Natural killer cell (primary cell): ENCODE results near the gene TRMT44. TPM values are rescaled to one million over a fixed set of nuclear protein-coding genes. Genes with fewer than 3 reads are reported as not detected.

Experiments used
- ATAC-seq, 3 donors: fragments of 150-1000 bp in 2 of 3; fragments of 200-7000 bp in 1 of 3; cut with Tn5 transposase; 1 replicate in 1 of 3; 2 replicates in 2 of 3; pipeline ENCODE4 v1.10.0; 2021; ENCODE audit warnings: mild to moderate bottlenecking in 2 of 3, moderate library complexity in 2 of 3
- DNase-seq, 2 donors: peaks; one replicate each; pipeline versions ENCODE4 v3.0.0 to v3.0.0-alpha.2; 2013 to 2021; ENCODE audit warnings: mixed read lengths in 1 of 2
- H3K27ac ChIP-seq: one replicate; pipeline ENCODE4 v1.5.1; 2013; ENCODE audit warnings: mild to moderate bottlenecking, low read length
- H3K27me3 ChIP-seq: one replicate; pipeline ENCODE4 v1.6.1; 2013; ENCODE audit warnings: low read length; ENCODE audit not compliant: control insufficient read depth, insufficient read depth
- H3K36me3 ChIP-seq: one replicate; pipeline ENCODE4 v1.6.1; 2013; ENCODE audit warnings: low read length; ENCODE audit not compliant: control insufficient read depth, insufficient read depth
- H3K4me1 ChIP-seq: one replicate; pipeline ENCODE4 v1.6.1; 2013; ENCODE audit warnings: low read length; ENCODE audit not compliant: control insufficient read depth, insufficient read depth
- H3K4me3 ChIP-seq: one replicate; pipeline ENCODE4 v1.5.1; 2013; ENCODE audit warnings: low read length
- H3K9me3 ChIP-seq: one replicate; pipeline ENCODE4 v1.6.1; 2013; ENCODE audit warnings: low read length; ENCODE audit not compliant: control insufficient read depth, insufficient read depth
- H3K27ac Mint-ChIP-seq, 2 donors: one replicate each; pipeline ENCODE4 v1.8.0; 2022; ENCODE audit warnings: mild to moderate bottlenecking in 2 of 2, mixed read lengths in 2 of 2, moderate library complexity in 1 of 2
- H3K27me3 Mint-ChIP-seq, 2 donors: one replicate each; pipeline ENCODE4 v1.8.0; 2022; ENCODE audit warnings: low read depth in 2 of 2, mixed read lengths in 2 of 2
- H3K36me3 Mint-ChIP-seq: one replicate; pipeline ENCODE4 v1.8.0; 2022; ENCODE audit warnings: mixed read lengths
- H3K4me1 Mint-ChIP-seq, 2 donors: one replicate each; pipeline ENCODE4 v1.8.0; 2022; ENCODE audit warnings: mixed read lengths in 2 of 2
- H3K4me3 Mint-ChIP-seq: one replicate; pipeline ENCODE4 v1.8.0; 2022; ENCODE audit warnings: mild to moderate bottlenecking, moderate library complexity, mixed read lengths
- H3K9me3 Mint-ChIP-seq, 2 donors: one replicate each; pipeline ENCODE4 v1.8.0; 2022; ENCODE audit warnings: mixed read lengths in 2 of 2
- WGBS: methylation state at CpG from one replicate; pipeline ENCODE4 v1.1.7; 2013; ENCODE audit warnings: missing lambda C conversion rate; ENCODE audit not compliant: insufficient coverage; 5-methylcytosine and 5-hydroxymethylcytosine counted together
- intact Hi-C: fragments of 100-400 bp; cut with micrococcal nuclease; formaldehyde crosslinking; loops from one replicate; pipeline ENCODE4 v1.14.2; 2022
- total RNA-seq, 4 donors: library from RNA; stranded (reverse); fragments of 120-200 nt in 1 of 4; gene quantifications; one replicate each; pipeline versions ENCODE4 v1.2.3 to v1.2.4, GENCODE V29; 2013 to 2022
- TF ChIP-seq, protein P1 (sequence below): fragments of 200-600 bp; IDR thresholded peaks from one replicate; pipeline ENCODE4 v1.8.0; 2022; ENCODE audit warnings: antibody characterized with exemption

The TRMT44 gene
- total RNA-seq, 3 donors from 2014 or later (not counting 1 experiment from before 2014, with no cell fraction given) = 24.4 to 37.5 (median 34.3) TPM

GRCh38 chr4:8470451-8471024, 30.0 kb downstream of the TRMT44 start:
- 97% methylated on average over 14 of the region's 14 CpGs for WGBS
- TF ChIP-seq, protein P1, sequence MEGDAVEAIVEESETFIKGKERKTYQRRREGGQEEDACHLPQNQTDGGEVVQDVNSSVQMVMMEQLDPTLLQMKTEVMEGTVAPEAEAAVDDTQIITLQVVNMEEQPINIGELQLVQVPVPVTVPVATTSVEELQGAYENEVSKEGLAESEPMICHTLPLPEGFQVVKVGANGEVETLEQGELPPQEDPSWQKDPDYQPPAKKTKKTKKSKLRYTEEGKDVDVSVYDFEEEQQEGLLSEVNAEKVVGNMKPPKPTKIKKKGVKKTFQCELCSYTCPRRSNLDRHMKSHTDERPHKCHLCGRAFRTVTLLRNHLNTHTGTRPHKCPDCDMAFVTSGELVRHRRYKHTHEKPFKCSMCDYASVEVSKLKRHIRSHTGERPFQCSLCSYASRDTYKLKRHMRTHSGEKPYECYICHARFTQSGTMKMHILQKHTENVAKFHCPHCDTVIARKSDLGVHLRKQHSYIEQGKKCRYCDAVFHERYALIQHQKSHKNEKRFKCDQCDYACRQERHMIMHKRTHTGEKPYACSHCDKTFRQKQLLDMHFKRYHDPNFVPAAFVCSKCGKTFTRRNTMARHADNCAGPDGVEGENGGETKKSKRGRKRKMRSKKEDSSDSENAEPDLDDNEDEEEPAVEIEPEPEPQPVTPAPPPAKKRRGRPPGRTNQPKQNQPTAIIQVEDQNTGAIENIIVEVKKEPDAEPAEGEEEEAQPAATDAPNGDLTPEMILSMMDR = no peak
- Mint-ChIP-seq H3K36me3 (no peaks in the 10 kb centered on the region), H3K4me1 (no peaks in the 10 kb centered on the region), H3K4me3 (no peak overlapping the region), H3K27me3 (no peaks in the 10 kb centered on the region), H3K27ac (no peak overlapping the region), H3K9me3 (no peaks in the 10 kb centered on the region)
- H3K4me1 ChIP-seq = no peaks in the 10 kb centered on the region
- no peaks in the 10 kb centered on the region for H3K27me3 ChIP-seq
- H3K9me3 ChIP-seq = no peaks in the 10 kb centered on the region
- no peak overlapping the region for H3K27ac ChIP-seq
- no peak overlapping the region for H3K4me3 ChIP-seq
- DNase-seq (no peak), ATAC-seq (no peak)
- intact Hi-C loops = no loop called here
- peaks cover 27% of the 10 kb centered on the region for H3K36me3 ChIP-seq

DNA sequence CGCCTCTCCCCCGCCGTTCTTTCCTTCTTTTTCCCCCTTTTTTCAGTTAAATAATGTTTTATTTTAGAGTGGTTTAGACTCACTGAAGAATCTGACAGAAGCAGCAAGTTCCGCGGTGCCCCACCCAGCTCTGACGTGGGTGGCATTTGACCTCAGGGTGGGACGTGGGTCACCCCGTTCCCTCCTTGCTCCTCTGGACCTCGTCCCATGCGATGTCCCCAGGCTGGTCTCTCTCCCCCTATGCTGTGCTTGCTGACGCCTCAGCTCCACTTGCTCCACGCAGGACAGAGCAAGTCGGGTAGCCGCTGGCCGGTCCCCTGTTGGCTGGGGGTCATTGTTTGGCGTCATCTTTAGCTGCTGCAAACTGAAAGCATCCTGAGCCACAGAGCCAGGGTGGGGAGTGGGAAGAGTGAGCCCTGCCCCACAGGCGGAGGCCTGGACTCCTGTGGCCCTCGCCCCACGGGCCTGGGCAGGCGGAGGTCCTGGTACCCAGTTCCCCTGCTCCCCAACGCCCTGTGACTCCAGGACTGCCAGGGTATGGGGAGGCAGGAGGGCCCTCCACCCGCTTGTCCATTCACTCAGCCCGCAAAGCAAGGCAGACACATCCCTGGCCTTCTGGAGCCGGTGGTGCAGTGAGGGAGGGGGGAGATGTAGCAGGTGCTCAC, 30.8 kb downstream of the TRMT44 start:
- H3K27me3 ChIP-seq = no peaks in the 10 kb centered on the region
- DNase-seq = no peak
- Mint-ChIP-seq H3K36me3 (no peaks in the 10 kb centered on the region), H3K27me3 (no peaks in the 10 kb centered on the region), H3K9me3 (no peaks in the 10 kb centered on the region), H3K4me3 (no peak overlapping the region), H3K4me1 (no peaks in the 10 kb centered on the region), H3K27ac (no peak overlapping the region)
- no peaks in the 10 kb centered on the region for H3K4me1 ChIP-seq
- peaks cover 22% of the 10 kb centered on the region for H3K36me3 ChIP-seq
- TF ChIP-seq, protein P1 = no peak
- intact Hi-C loops = no loop called here
- ATAC-seq = no peak
- no peak overlapping the region for H3K27ac ChIP-seq
- no peaks in the 10 kb centered on the region for H3K9me3 ChIP-seq
- 90% methylated on average over 22 of the region's 24 CpGs for WGBS
- H3K4me3 ChIP-seq = no peak overlapping the region

DNA sequence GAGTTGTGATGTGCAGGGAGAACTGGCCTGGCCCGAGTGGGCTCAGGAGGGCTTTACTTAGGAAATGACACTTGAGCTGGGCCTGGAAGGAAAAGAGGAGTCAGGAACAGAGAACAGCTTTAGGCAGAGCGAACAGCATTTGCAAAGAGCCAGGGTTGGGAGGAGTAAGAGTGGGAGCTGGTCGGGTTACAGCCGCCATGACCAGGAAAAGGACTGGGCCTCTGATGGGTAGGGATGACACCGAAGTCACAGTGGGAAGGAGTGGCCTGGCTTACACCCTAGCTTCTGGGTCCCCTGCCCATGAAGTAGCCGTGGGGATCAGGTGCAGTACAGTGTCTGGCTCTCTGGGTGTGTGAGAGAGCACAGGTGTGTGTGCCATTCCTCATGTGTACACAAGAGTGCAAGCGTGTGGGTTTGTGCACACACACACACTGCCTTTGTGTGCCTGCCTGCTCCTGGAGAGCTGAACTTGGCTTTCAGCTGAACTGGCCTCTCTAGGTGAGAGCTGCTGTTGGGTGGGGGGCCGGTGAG, 31.6 kb downstream of the TRMT44 start:
- no peak overlapping the region for H3K4me3 ChIP-seq
- no peak for DNase-seq
- H3K9me3 Mint-ChIP-seq = no peaks in the 10 kb centered on the region
- no peaks in the 10 kb centered on the region for H3K4me1 ChIP-seq
- TF ChIP-seq, protein P1 = no peak
- 98% methylated on average over 8 of the region's 8 CpGs for WGBS
- intact Hi-C loops = no loop called here
- H3K27ac Mint-ChIP-seq = no peak overlapping the region
- no peak overlapping the region for H3K4me3 Mint-ChIP-seq
- H3K27ac ChIP-seq = no peak overlapping the region
- peaks cover 17% of the 10 kb centered on the region for H3K36me3 ChIP-seq
- no peaks in the 10 kb centered on the region for H3K9me3 ChIP-seq
- ATAC-seq = no peak
- H3K27me3 ChIP-seq = no peaks in the 10 kb centered on the region
- no peaks in the 10 kb centered on the region for H3K36me3 Mint-ChIP-seq
- no peaks in the 10 kb centered on the region for H3K27me3 Mint-ChIP-seq
- H3K4me1 Mint-ChIP-seq = no peaks in the 10 kb centered on the region
